ENCODE data around the gene UVRAG.

DNA sequence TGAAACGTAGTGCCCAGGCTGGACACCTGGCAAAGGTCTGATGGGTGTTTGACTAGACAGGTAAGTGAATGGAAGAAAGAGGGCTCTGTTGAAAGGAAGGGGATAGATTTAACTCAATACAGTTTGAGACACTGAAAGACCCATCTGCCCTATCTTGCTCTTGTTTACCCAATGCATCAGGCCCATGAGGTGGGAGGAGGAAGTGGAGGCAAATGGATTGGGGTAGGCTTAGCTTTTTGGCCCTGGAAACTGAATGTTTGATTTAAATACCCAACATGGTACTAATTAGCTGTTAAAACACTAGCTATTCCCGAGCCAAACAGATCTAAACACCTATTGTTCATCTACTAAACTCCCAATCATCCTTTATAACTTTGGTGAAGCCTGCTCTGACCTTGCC, 3.5 kb upstream of the UVRAG start:
- TF ChIP-seq, protein P1, sequence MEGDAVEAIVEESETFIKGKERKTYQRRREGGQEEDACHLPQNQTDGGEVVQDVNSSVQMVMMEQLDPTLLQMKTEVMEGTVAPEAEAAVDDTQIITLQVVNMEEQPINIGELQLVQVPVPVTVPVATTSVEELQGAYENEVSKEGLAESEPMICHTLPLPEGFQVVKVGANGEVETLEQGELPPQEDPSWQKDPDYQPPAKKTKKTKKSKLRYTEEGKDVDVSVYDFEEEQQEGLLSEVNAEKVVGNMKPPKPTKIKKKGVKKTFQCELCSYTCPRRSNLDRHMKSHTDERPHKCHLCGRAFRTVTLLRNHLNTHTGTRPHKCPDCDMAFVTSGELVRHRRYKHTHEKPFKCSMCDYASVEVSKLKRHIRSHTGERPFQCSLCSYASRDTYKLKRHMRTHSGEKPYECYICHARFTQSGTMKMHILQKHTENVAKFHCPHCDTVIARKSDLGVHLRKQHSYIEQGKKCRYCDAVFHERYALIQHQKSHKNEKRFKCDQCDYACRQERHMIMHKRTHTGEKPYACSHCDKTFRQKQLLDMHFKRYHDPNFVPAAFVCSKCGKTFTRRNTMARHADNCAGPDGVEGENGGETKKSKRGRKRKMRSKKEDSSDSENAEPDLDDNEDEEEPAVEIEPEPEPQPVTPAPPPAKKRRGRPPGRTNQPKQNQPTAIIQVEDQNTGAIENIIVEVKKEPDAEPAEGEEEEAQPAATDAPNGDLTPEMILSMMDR (IDR thresholded peaks at IDR 0.05; ENCODE audit: low read depth, low read length), result no peak
- no peak for TF ChIP-seq EZH2phosphoT487 (IDR thresholded peaks at IDR 0.05; ENCODE audit: low read depth)

Data from OCI-LY3 (cell line).